ENCODE results near the gene TCP11. TPM values are rescaled to one million over a fixed set of nuclear protein-coding genes. Genes with fewer than 3 reads are reported as not detected.

The TCP11 gene
- total RNA-seq, 1 donor from 2014 or later, result not detected

- Histone ChIP-seq H3K4me1 (peaks cover 36% of the 10 kb centered on the region), H3K9me3 (no peaks in the 10 kb centered on the region), H3K4me3 (no peak overlapping the region), H3K27ac (peak overlapping the region; percentile 68), H3K36me3 (no peaks in the 10 kb centered on the region), H3K27me3 (ENCODE audit: low read depth) (peaks cover 11% of the 10 kb centered on the region)
- intact Hi-C loops (cut with DNase I), result no loop called here
- ATAC-seq (peak; percentile 69 to 72), DNase-seq (no peak)
- TF ChIP-seq CTCF (IDR thresholded peaks at IDR 0.05), result no peak
Measured at GRCh38 chr6:35181308-35181932, 40.3 kb upstream of the TCP11 start.

- ATAC-seq, result no peak
- Histone ChIP-seq H3K4me3 (no peak overlapping the region), H3K36me3 (no peaks in the 10 kb centered on the region), H3K9me3 (no peaks in the 10 kb centered on the region), H3K4me1 (peaks cover 29% of the 10 kb centered on the region), H3K27me3 (ENCODE audit: low read depth) (peaks cover 11% of the 10 kb centered on the region), H3K27ac (no peak overlapping the region)
- no peak for DNase-seq
- intact Hi-C loops (cut with DNase I), result no loop called here
- no peak for TF ChIP-seq CTCF (IDR thresholded peaks at IDR 0.05)
Measured at GRCh38 chr6:35179901-35180535, 38.9 kb upstream of the TCP11 start.

GRCh38 chr6:35178932-35179832 is 38.0 kb upstream of the TCP11 start:
- no peak for DNase-seq
- H3K9me3 ChIP-seq, result no peaks in the 10 kb centered on the region
- peaks cover 29% of the 10 kb centered on the region for H3K4me1 ChIP-seq
- no peaks in the 10 kb centered on the region for H3K36me3 ChIP-seq
- H3K4me3 ChIP-seq, result no peak overlapping the region
- peak in 1 of 2 donors; percentile 6 for ATAC-seq
- intact Hi-C loops (cut with DNase I), result no loop called here
- no peak for TF ChIP-seq CTCF (IDR thresholded peaks at IDR 0.05)
- peaks cover 11% of the 10 kb centered on the region for H3K27me3 ChIP-seq (ENCODE audit: low read depth)
- H3K27ac ChIP-seq, result peak overlapping the region; percentile 9

- intact Hi-C loops (cut with DNase I), result no loop called here
- H3K4me1 ChIP-seq, result peaks cover 29% of the 10 kb centered on the region
- no peaks in the 10 kb centered on the region for H3K36me3 ChIP-seq
- TF ChIP-seq CTCF (IDR thresholded peaks at IDR 0.05), result no peak
- H3K9me3 ChIP-seq, result no peaks in the 10 kb centered on the region
- H3K27ac ChIP-seq, result no peak overlapping the region
- no peak for DNase-seq
- no peak overlapping the region for H3K4me3 ChIP-seq
- peak; percentile 64 to 76 for ATAC-seq
- H3K27me3 ChIP-seq (ENCODE audit: low read depth), result peaks cover 10% of the 10 kb centered on the region
Measured at GRCh38 chr6:35178012-35178411, 36.9 kb upstream of the TCP11 start.

GRCh38 chr6:35177596-35177995 is 36.5 kb upstream of the TCP11 start:
- Histone ChIP-seq H3K4me3 (no peak overlapping the region), H3K27me3 (ENCODE audit: low read depth) (peaks cover 6% of the 10 kb centered on the region), H3K4me1 (peaks cover 29% of the 10 kb centered on the region), H3K9me3 (no peaks in the 10 kb centered on the region), H3K36me3 (no peaks in the 10 kb centered on the region), H3K27ac (no peak overlapping the region)
- intact Hi-C loops (cut with DNase I), result no loop called here
- TF ChIP-seq CTCF (IDR thresholded peaks at IDR 0.05), result no peak
- no peak for DNase-seq
- no peak for ATAC-seq
